Measurements from ENCODE around the gene SFT2D1. TPM values are rescaled to one million over a fixed set of nuclear protein-coding genes. Genes with fewer than 3 reads are reported as not detected.

The SFT2D1 gene
- total RNA-seq, 2 experiments from 2014 or later, result 39.0 to 42.6 TPM

- CTCF ChIA-PET, result interaction anchor here (2.3 to 3.2 kb wide), 2 partner anchors 24 to 44 kb away, joined by 9 to 11 read pairs; no protein-coding TSS in a partner anchor
- no peak for TF ChIP-seq CTCF (IDR thresholded peaks at IDR 0.05)
Observed at GRCh38 chr6:166336847-166337246, 5.5 kb downstream of the SFT2D1 start.

DNA sequence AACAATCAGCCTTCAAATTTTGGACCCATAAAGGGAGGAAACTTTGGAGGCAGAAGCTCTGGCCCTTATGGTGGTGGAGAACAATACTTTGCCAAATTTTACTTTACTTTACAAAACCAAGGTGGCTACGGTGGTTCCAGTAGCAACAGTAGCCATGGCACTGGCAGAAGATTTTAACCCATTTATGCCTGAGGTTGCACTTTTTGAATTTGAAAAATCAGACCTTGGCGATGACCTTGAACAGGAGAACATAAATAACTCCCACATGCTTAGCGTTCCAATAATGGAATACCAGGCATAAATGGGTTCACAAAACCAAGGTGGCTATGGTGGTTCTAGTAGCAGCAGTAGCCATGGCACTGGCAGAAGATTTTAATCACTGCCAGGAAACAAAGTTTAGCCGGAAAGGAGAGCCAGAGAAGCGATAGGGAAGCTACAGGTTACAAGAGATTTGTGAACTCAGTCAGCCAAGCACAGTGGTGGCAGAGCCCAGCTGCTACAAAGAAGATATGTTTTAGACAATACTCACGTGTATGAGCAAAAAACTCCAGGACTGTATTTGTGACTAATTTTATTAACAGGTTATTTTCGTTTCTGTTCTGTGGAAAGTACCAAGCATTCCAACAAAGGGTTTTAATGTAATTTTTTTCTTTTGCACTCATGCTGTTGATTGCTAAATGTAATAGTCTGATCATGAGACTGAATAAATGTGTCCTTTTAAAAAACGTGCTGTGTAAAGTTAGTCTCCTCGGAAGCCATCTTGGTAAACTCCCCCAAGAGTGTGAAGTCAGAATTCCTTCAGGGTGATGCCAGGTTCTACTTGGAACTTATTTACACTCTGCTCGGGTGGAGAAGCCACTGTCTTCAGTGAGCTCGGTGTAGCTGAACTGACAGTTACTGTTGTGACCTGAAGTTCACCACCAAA, 6.7 kb downstream of the SFT2D1 start:
- DNase-seq (no peak), ATAC-seq (no peak)
- Mint-ChIP-seq H3K4me3 (no peak overlapping the region), H3K9me3 (no peaks in the 10 kb centered on the region), H3K27me3 (no peaks in the 10 kb centered on the region), H3K27ac (no peak overlapping the region), H3K4me1 (ENCODE audit: low read depth) (peaks cover 51% of the 10 kb centered on the region), H3K36me3 (ENCODE audit: low read depth) (peaks cover 32% of the 10 kb centered on the region)
- TF ChIP-seq CTCF (IDR thresholded peaks at IDR 0.05), result no peak
- intact Hi-C loops (cut with micrococcal nuclease), result no loop called here
- ChIA-PET CTCF (interaction anchor here (3.2 kb wide), 1 partner anchor 46 kb away, joined by 11 read pairs; no protein-coding TSS in a partner anchor), POLR2A (no interaction called here)

More at GRCh38 chr6:166336847-166337246, 5.5 kb downstream of the SFT2D1 start:
- DNase-seq, result no peak
- Mint-ChIP-seq H3K36me3 (ENCODE audit: low read depth) (peaks cover 35% of the 10 kb centered on the region), H3K4me1 (ENCODE audit: low read depth) (peaks cover 50% of the 10 kb centered on the region), H3K27ac (no peak overlapping the region), H3K9me3 (no peaks in the 10 kb centered on the region), H3K27me3 (no peaks in the 10 kb centered on the region), H3K4me3 (no peak overlapping the region)
- POLR2A ChIA-PET, result interaction anchor here (1.1 kb wide), 1 partner anchor 24 kb away, joined by 4 read pairs; no protein-coding TSS in a partner anchor
- ATAC-seq, result no peak
- intact Hi-C loops (cut with micrococcal nuclease), result no loop called here

GRCh38 chr6:166334878-166335277, 7.5 kb downstream of the SFT2D1 start:
- no peak for ATAC-seq
- Mint-ChIP-seq H3K4me3 (no peak overlapping the region), H3K9me3 (no peaks in the 10 kb centered on the region), H3K27ac (no peak overlapping the region), H3K36me3 (ENCODE audit: low read depth) (peaks cover 32% of the 10 kb centered on the region), H3K27me3 (no peaks in the 10 kb centered on the region), H3K4me1 (ENCODE audit: low read depth) (peaks cover 53% of the 10 kb centered on the region)
- ChIA-PET POLR2A (interaction anchor here (1.4 kb wide), 1 partner anchor 8 kb away, joined by 11 read pairs; the partner anchor contains the start of gene SFT2D1), CTCF (interaction anchor here (1.1 to 3.2 kb wide), 2 partner anchors 46 to 49 kb away, joined by 3 to 11 read pairs; no protein-coding TSS in a partner anchor)
- TF ChIP-seq CTCF (IDR thresholded peaks at IDR 0.05), result no peak
- intact Hi-C loops (cut with micrococcal nuclease), result no loop called here
- DNase-seq, result no peak

GRCh38 chr6:166333172-166333995, 9.0 kb downstream of the SFT2D1 start:
- intact Hi-C loops (cut with micrococcal nuclease), result no loop called here
- H3K27ac Mint-ChIP-seq, result peak overlapping the region; percentile 52
- no peak for TF ChIP-seq CTCF (IDR thresholded peaks at IDR 0.05)
- DNase-seq (peak; percentile 57), ATAC-seq (peak; percentile 90)
- ChIA-PET POLR2A (interaction anchor here (1.4 kb wide), 1 partner anchor 9 kb away, joined by 11 read pairs; the partner anchor contains the start of gene SFT2D1), CTCF (interaction anchor here (0.7 to 1.3 kb wide), 5 partner anchors 11 to 68 kb away, joined by 3 to 7 read pairs (median 3); no protein-coding TSS in a partner anchor)
- H3K4me1 Mint-ChIP-seq (ENCODE audit: low read depth), result peaks cover 53% of the 10 kb centered on the region
- H3K27me3 Mint-ChIP-seq, result no peaks in the 10 kb centered on the region
- H3K4me3 Mint-ChIP-seq, result peak overlapping the region; percentile 46
- H3K36me3 Mint-ChIP-seq (ENCODE audit: low read depth), result peaks cover 32% of the 10 kb centered on the region
- no peaks in the 10 kb centered on the region for H3K9me3 Mint-ChIP-seq
